Esophagus muscularis mucosa (tissue), 3 donors: ENCODE data around the gene APP.

Source experiments
- CTCF ChIP-seq, 3 experiments: fragments of 200-600 bp in 2 of 3; fragments of 450-650 bp in 1 of 3; sonication (generic) in 2 of 3; IDR thresholded peaks; one replicate each; pipeline ENCODE4 v1.5.1; 2017 to 2019; ENCODE audit warnings: antibody characterized with exemption in 3 of 3, mild to moderate bottlenecking in 2 of 3, moderate library complexity in 1 of 3
- POLR2AphosphoS5 ChIP-seq, 2 donors: sonication (generic); formaldehyde crosslinking; IDR thresholded peaks; one replicate each; pipeline ENCODE4 v1.6.1; 2017; ENCODE audit warnings: antibody characterized with exemption in 2 of 2

GRCh38 chr21:25891596-25891995, 279.0 kb downstream of the APP start:
- TF ChIP-seq POLR2AphosphoS5 (IDR thresholded peaks at IDR 0.05), result no peak
- no peak for TF ChIP-seq CTCF (IDR thresholded peaks at IDR 0.05)
